H9 (cell line): ENCODE data around the gene MRPL37. TPM values are rescaled to one million over a fixed set of nuclear protein-coding genes. Genes with fewer than 3 reads are reported as not detected.

Experiments
- DNase-seq: peaks from one replicate; pipeline ENCODE4 v3.0.0-alpha.2; 2017
- H2AFZ ChIP-seq: one replicate; pipeline ENCODE4 v1.6.1; 2013; ENCODE audit warnings: mild to moderate bottlenecking, low read length, control low read depth, moderate library complexity
- H2AK5ac ChIP-seq: 2 replicates; pipeline ENCODE4 v1.6.1; 2013; ENCODE audit warnings: low read length, control low read depth, mixed read lengths; ENCODE audit not compliant: insufficient read length
- H2BK120ac ChIP-seq: one replicate; pipeline ENCODE4 v1.6.1; 2013; ENCODE audit warnings: low read depth, mild to moderate bottlenecking, low read length, control low read depth, inconsistent platforms; ENCODE audit not compliant: poor library complexity, severe bottlenecking
- H2BK12ac ChIP-seq: 2 replicates; pipeline ENCODE4 v1.6.1; 2013; ENCODE audit warnings: low read length, control low read depth, mixed read lengths, low read depth; ENCODE audit not compliant: insufficient read length
- H2BK15ac ChIP-seq: 2 replicates; pipeline ENCODE4 v1.6.1; 2013; ENCODE audit warnings: low read depth, low read length, control low read depth
- H2BK20ac ChIP-seq: one replicate; pipeline ENCODE4 v1.6.1; 2013; ENCODE audit warnings: low read depth, mild to moderate bottlenecking, low read length, control low read depth, inconsistent platforms; ENCODE audit not compliant: poor library complexity, severe bottlenecking
- H2BK5ac ChIP-seq: 2 replicates; pipeline ENCODE4 v1.6.1; 2013; ENCODE audit warnings: low read length, control low read depth, mixed read lengths; ENCODE audit not compliant: insufficient read length
- H3K14ac ChIP-seq: 2 replicates; pipeline ENCODE4 v1.6.1; 2013; ENCODE audit warnings: low read length, control low read depth; ENCODE audit not compliant: insufficient read depth
- H3K18ac ChIP-seq: 2 replicates; pipeline ENCODE4 v1.6.1; 2013; ENCODE audit warnings: low read depth, mild to moderate bottlenecking, mixed read lengths, low read length, control low read depth; ENCODE audit not compliant: insufficient read length
- H3K23ac ChIP-seq: 2 replicates; pipeline ENCODE4 v1.6.1; 2013; ENCODE audit warnings: low read length, control low read depth, mixed read lengths, low read depth; ENCODE audit not compliant: insufficient read length
- H3K23me2 ChIP-seq: 2 replicates; pipeline ENCODE4 v1.6.1; 2013; ENCODE audit warnings: low read depth, mild to moderate bottlenecking, mixed read lengths, low read length, control low read depth; ENCODE audit not compliant: insufficient read length, poor library complexity, severe bottlenecking
- H3K27ac ChIP-seq: 2 replicates; pipeline ENCODE4 v1.5.1; 2013; ENCODE audit warnings: low read length, control low read depth, mixed read lengths, low read depth; ENCODE audit not compliant: insufficient read length
- H3K27me3 ChIP-seq: 2 replicates; pipeline ENCODE4 v1.6.1; 2013; ENCODE audit warnings: low read length, control low read depth, inconsistent platforms; ENCODE audit not compliant: insufficient read depth
- H3K4ac ChIP-seq: 2 replicates; pipeline ENCODE4 v1.6.1; 2013; ENCODE audit warnings: low read depth, mild to moderate bottlenecking, control low read depth, inconsistent platforms, low read length, moderate library complexity
- H3K4me1 ChIP-seq: 2 replicates; pipeline ENCODE4 v1.6.1; 2013; ENCODE audit warnings: low read length, control low read depth, inconsistent platforms; ENCODE audit not compliant: insufficient read depth
- H3K4me2 ChIP-seq: 2 replicates; pipeline ENCODE4 v1.6.1; 2013; ENCODE audit warnings: low read length, control low read depth, mixed read lengths; ENCODE audit not compliant: insufficient read length, insufficient read depth
- H3K56ac ChIP-seq: 2 replicates; pipeline ENCODE4 v1.6.1; 2013; ENCODE audit warnings: low read depth, mild to moderate bottlenecking, mixed read lengths, low read length, control low read depth; ENCODE audit not compliant: insufficient read length
- H3K79me1 ChIP-seq: 2 replicates; pipeline ENCODE4 v1.6.1; 2013; ENCODE audit warnings: low read depth, mild to moderate bottlenecking, moderate library complexity, low read length, control low read depth, inconsistent platforms; ENCODE audit not compliant: insufficient read depth, poor library complexity, severe bottlenecking
- H3K79me2 ChIP-seq: 2 replicates; pipeline ENCODE4 v1.6.1; 2013; ENCODE audit warnings: low read length, control low read depth, inconsistent platforms; ENCODE audit not compliant: insufficient read depth
- H3K9ac ChIP-seq: 2 replicates; pipeline ENCODE4 v1.6.1; 2013; ENCODE audit warnings: low read length, control low read depth, mixed read lengths; ENCODE audit not compliant: insufficient read length; ENCODE audit errors: extremely low read depth
- H3K9me3 ChIP-seq: one replicate; pipeline ENCODE4 v1.6.1; 2013; ENCODE audit warnings: low read depth, low read length, inconsistent platforms; ENCODE audit not compliant: control insufficient read depth
- H3T11ph ChIP-seq: one replicate; pipeline ENCODE4 v1.6.1; 2013; ENCODE audit warnings: mild to moderate bottlenecking, low read length, control low read depth, inconsistent platforms
- H4K20me1 ChIP-seq: one replicate; pipeline ENCODE4 v1.6.1; 2013; ENCODE audit not compliant: control insufficient read depth, insufficient read length, insufficient read depth
- H4K5ac ChIP-seq: 2 replicates; pipeline ENCODE4 v1.6.1; 2013; ENCODE audit warnings: low read depth, mild to moderate bottlenecking, mixed read lengths, low read length, control low read depth; ENCODE audit not compliant: insufficient read length
- H4K8ac ChIP-seq: replicated peaks from 2 replicates; pipeline ENCODE4 v1.6.1; 2013; ENCODE audit warnings: low read length, control low read depth, mixed read lengths, low read depth; ENCODE audit not compliant: insufficient read length
- H4K91ac ChIP-seq: 2 replicates; pipeline ENCODE4 v1.6.1; 2013; ENCODE audit warnings: low read depth, mild to moderate bottlenecking, moderate library complexity, mixed read lengths, low read length, control low read depth; ENCODE audit not compliant: insufficient read length
- H3K27ac Mint-ChIP-seq, 3 experiments: 2 replicates in 2 of 3; 3 replicates in 1 of 3; pipeline ENCODE4 v1.8.0; 2020 to 2021; ENCODE audit warnings: mixed read lengths in 3 of 3, mild to moderate bottlenecking in 1 of 3, moderate library complexity in 1 of 3
- H3K27me3 Mint-ChIP-seq: 2 replicates; pipeline ENCODE4 v1.8.0; 2021; ENCODE audit warnings: low read depth, mild to moderate bottlenecking, moderate library complexity, mixed read lengths
- H3K36me3 Mint-ChIP-seq, 3 experiments: 2 replicates in 2 of 3; 3 replicates in 1 of 3; pipeline ENCODE4 v1.8.0; 2020 to 2021; ENCODE audit warnings: low read depth in 3 of 3, mixed read lengths in 3 of 3; ENCODE audit not compliant: insufficient read depth in 1 of 3
- H3K4me1 Mint-ChIP-seq, 2 experiments: 2 replicates each; pipeline ENCODE4 v1.8.0; 2020; ENCODE audit warnings: mixed read lengths in 2 of 2
- H3K4me3 Mint-ChIP-seq, 2 experiments: 2 replicates in 1 of 2; 3 replicates in 1 of 2; pipeline ENCODE4 v1.8.0; 2020 to 2021; ENCODE audit warnings: mild to moderate bottlenecking in 2 of 2, mixed read lengths in 2 of 2, moderate library complexity in 1 of 2
- H3K9me3 Mint-ChIP-seq, 2 experiments: 2 replicates in 1 of 2; 3 replicates in 1 of 2; pipeline ENCODE4 v1.8.0; 2020; ENCODE audit warnings: mild to moderate bottlenecking in 2 of 2, mixed read lengths in 2 of 2, moderate library complexity in 1 of 2
- WGBS: extraction: QIAGEN DNeasy Blood & Tissue Kit; methylation state at CpG from one replicate; pipeline ENCODE4 v1.1.7; 2013; ENCODE audit warnings: missing lambda C conversion rate, low lambda C conversion rate, mixed read lengths; ENCODE audit not compliant: insufficient read length; ENCODE audit errors: extremely low coverage; 5-methylcytosine and 5-hydroxymethylcytosine counted together
- total RNA-seq: library from RNA; stranded (reverse); gene quantifications from 2 replicates; pipeline ENCODE4 v1.2.1, GENCODE V29; 2021
- TF ChIP-seq, protein P1 (sequence below): fragments of 200-600 bp; sonication (generic); conservative IDR thresholded peaks from 3 replicates; pipeline ENCODE4 v1.8.0; 2021; ENCODE audit warnings: antibody characterized with exemption, mild to moderate bottlenecking

The MRPL37 gene
- total RNA-seq, 1 experiment from 2014 or later: 123 TPM

DNA sequence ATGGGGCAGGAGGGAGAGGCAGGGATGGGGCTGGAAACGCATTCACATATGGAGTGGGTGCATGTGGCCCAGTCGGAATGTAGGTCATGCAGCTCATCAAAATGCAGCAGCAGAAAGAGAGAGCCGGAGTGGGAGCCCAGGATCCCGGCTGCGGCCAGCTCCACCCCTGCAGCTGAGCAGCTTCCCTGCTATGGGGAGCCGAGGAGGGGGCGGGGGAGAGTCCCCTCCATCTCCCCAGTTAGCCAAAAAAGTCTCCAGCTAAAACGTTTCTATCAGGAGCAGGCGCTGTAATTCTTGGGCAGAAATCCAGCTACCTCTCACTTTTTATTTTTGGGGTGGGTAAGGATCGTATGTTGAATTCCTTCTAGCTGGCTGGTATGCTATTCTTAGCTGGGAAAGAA, 39.7 kb downstream of the MRPL37 start:
- no peak for DNase-seq
- no peaks in the 10 kb centered on the region for H3K79me1 ChIP-seq
- no peak overlapping the region for H3K18ac ChIP-seq
- H3K9ac ChIP-seq: no peak overlapping the region
- no peak overlapping the region for H3K56ac ChIP-seq
- H3K27ac ChIP-seq: no peak overlapping the region
- no peak overlapping the region for H2BK20ac ChIP-seq
- H4K5ac ChIP-seq: no peak overlapping the region
- H3K27me3 Mint-ChIP-seq: no peaks in the 10 kb centered on the region; the same call in 1 of the 2 replicates
- peaks cover 3% of the 10 kb centered on the region in 2 experiments; a peak in 3 of 5 replicates for H3K9me3 Mint-ChIP-seq
- H3T11ph ChIP-seq: no peak overlapping the region
- H3K4me1 Mint-ChIP-seq: no peaks in the 10 kb centered on the region
- H3K27ac Mint-ChIP-seq: no peak overlapping the region
- H3K4me2 ChIP-seq: no peak overlapping the region
- no peak overlapping the region for H2AFZ ChIP-seq
- no CpG with 5 or more reads among the region's 10 CpGs for WGBS
- H2BK5ac ChIP-seq: no peak overlapping the region
- no peaks in the 10 kb centered on the region for H3K27me3 ChIP-seq
- no peaks in the 10 kb centered on the region for H4K20me1 ChIP-seq
- no peak overlapping the region for H3K23ac ChIP-seq
- H3K14ac ChIP-seq: no peak overlapping the region
- H3K4ac ChIP-seq: no peak overlapping the region
- H3K23me2 ChIP-seq: no peaks in the 10 kb centered on the region
- peaks cover 45 to 75% (median 61%) of the 10 kb centered on the region in 3 experiments for H3K36me3 Mint-ChIP-seq
- H2BK12ac ChIP-seq: no peak overlapping the region
- no peak overlapping the region for H2BK15ac ChIP-seq
- no peak overlapping the region for H4K91ac ChIP-seq
- TF ChIP-seq, protein P1, sequence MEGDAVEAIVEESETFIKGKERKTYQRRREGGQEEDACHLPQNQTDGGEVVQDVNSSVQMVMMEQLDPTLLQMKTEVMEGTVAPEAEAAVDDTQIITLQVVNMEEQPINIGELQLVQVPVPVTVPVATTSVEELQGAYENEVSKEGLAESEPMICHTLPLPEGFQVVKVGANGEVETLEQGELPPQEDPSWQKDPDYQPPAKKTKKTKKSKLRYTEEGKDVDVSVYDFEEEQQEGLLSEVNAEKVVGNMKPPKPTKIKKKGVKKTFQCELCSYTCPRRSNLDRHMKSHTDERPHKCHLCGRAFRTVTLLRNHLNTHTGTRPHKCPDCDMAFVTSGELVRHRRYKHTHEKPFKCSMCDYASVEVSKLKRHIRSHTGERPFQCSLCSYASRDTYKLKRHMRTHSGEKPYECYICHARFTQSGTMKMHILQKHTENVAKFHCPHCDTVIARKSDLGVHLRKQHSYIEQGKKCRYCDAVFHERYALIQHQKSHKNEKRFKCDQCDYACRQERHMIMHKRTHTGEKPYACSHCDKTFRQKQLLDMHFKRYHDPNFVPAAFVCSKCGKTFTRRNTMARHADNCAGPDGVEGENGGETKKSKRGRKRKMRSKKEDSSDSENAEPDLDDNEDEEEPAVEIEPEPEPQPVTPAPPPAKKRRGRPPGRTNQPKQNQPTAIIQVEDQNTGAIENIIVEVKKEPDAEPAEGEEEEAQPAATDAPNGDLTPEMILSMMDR: no peak
- no peaks in the 10 kb centered on the region for H3K4me1 ChIP-seq
- no peak overlapping the region for H2AK5ac ChIP-seq
- H4K8ac ChIP-seq: no peak overlapping the region
- no peaks in the 10 kb centered on the region for H3K79me2 ChIP-seq
- no peaks in the 10 kb centered on the region for H3K9me3 ChIP-seq
- H2BK120ac ChIP-seq: no peak overlapping the region
- H3K4me3 Mint-ChIP-seq: no peak overlapping the region
